ENCODE data around the gene HPN. TPM values are rescaled to one million over a fixed set of nuclear protein-coding genes. Genes with fewer than 3 reads are reported as not detected.

Gene HPN
- total RNA-seq, 1 donor from 2014 or later, result not detected

DNA sequence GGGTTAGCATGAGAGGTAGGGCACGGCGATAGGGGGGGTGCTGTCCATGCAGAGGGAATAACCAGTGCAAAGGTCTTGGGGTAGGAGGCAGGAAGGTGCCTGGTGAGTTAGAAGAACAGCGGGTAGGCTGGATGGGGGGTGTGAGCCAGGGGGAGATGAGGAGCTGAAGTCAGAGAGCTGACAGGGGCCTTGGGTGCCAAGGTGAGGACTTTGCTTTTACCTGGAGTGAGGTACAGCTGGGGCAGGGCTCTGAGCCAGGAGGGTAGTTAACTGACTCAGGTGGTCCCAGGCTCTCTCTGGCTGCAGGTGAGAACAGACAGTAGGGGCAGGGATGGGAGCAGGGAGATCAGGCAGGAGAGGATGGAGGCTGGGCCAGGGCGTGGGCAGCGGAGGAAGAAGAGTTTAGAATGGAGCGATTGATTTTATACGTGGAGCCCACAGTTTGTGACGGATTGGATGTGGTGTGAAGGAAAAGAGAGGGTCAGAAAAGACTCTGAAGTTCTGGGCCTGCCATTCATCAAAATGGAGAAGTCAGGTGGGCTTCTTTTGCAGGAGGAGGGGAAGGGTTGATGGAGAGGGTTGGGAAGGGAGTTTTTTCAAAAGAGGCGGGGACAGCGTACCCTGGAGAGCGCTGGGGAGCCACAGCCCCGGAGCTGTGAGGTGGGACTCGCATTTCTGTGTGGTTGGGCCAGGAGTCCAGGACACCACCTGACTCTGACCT lies 42.6 kb upstream of the HPN start:
- H3K4me3 ChIP-seq (ENCODE audit: low read depth, low read length), result peak overlapping the region; percentile 66
- DNase-seq (ENCODE audit: low read depth), result no peak
- H3K36me3 ChIP-seq (ENCODE audit: control insufficient read depth, insufficient read depth, low read length), result no peaks in the 10 kb centered on the region
- no peaks in the 10 kb centered on the region for H3K27me3 ChIP-seq (ENCODE audit: control insufficient read depth, insufficient read depth, low read length)
- TF ChIP-seq, protein P1, sequence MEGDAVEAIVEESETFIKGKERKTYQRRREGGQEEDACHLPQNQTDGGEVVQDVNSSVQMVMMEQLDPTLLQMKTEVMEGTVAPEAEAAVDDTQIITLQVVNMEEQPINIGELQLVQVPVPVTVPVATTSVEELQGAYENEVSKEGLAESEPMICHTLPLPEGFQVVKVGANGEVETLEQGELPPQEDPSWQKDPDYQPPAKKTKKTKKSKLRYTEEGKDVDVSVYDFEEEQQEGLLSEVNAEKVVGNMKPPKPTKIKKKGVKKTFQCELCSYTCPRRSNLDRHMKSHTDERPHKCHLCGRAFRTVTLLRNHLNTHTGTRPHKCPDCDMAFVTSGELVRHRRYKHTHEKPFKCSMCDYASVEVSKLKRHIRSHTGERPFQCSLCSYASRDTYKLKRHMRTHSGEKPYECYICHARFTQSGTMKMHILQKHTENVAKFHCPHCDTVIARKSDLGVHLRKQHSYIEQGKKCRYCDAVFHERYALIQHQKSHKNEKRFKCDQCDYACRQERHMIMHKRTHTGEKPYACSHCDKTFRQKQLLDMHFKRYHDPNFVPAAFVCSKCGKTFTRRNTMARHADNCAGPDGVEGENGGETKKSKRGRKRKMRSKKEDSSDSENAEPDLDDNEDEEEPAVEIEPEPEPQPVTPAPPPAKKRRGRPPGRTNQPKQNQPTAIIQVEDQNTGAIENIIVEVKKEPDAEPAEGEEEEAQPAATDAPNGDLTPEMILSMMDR (IDR thresholded peaks at IDR 0.05; ENCODE audit: insufficient read depth, low read length, severe bottlenecking), result no peak
- FAIRE-seq, result no peak

DNA sequence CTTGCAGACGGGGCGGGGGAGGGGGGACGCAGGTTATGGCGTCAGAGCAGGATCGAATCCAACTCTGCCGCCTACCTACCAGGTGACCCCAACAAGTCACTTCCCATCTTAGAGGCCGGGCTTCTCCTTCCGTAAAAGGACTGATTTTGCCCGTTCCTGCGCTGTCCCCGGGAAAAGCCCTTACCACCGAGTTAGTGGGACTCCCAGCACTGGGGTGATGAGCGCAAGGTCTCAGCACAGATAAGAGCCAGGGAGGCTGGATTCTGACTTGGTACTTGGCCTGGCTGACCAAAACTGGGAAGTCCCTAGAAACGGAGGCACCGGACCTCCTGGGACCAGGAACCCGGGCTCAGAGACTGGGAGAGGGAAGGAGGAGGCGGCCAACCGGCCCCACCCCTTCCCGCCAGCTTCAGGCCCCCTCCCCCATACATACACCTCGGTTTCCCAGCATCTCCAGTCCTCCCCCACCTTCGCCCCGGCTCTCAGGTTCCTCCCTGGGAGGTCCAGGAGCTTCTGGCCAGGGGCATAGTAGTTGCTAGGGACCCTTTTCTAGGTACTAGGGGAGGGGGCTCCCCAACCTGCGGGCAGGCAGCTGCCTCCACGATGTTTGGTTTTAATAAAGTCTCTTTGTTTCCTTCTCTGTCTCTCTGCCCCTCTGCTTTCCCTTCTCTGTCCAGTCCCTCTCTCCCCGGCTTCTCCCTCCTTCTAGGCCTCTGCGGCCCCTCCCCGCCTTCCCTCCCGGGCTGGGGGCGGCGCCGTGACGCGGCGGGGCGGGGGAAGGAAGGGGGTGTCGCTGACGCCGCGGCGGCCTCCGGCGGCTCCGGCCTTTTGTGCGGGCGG lies 41.8 kb upstream of the HPN start, which contains the start of gene GRAMD1A:
TSS of gene GRAMD1A (plus strand) at position 826 of the 840 bp plus-strand sequence. CDS start 156 bp downstream, outside the sequence.
- DNase-seq (ENCODE audit: low read depth) (peak; percentile 58), FAIRE-seq (no peak)
- TF ChIP-seq, protein P1 (IDR thresholded peaks at IDR 0.05; ENCODE audit: insufficient read depth, low read length, severe bottlenecking), result no peak
- Histone ChIP-seq H3K27me3 (ENCODE audit: control insufficient read depth, insufficient read depth, low read length) (no peaks in the 10 kb centered on the region), H3K4me3 (ENCODE audit: low read depth, low read length) (peak within 1 kb of the TSS; percentile 66), H3K36me3 (ENCODE audit: control insufficient read depth, insufficient read depth, low read length) (no peaks in the 10 kb centered on the region)

DNA sequence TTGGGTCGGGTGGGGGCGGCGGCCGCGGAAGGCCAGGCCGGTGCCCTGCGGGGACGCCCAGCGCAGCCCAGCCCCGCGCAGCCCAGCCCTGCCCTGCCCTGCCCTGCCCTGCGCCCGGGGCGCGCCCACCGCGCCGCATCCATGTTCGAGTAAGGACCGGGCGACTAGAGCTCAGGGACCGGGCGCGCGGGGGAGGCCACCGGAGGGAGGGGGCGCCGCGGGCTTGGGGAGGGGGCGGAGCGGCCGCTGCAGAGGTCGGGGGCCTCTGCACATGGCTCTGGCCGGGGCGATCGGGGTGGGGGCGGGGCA lies 41.2 kb upstream of the HPN start:
- FAIRE-seq, result no peak
- TF ChIP-seq, protein P1 (IDR thresholded peaks at IDR 0.05; ENCODE audit: insufficient read depth, low read length, severe bottlenecking), result no peak
- Histone ChIP-seq H3K4me3 (ENCODE audit: low read depth, low read length) (peak overlapping the region; percentile 66), H3K36me3 (ENCODE audit: control insufficient read depth, insufficient read depth, low read length) (no peaks in the 10 kb centered on the region), H3K27me3 (ENCODE audit: control insufficient read depth, insufficient read depth, low read length) (no peaks in the 10 kb centered on the region)
- no peak for DNase-seq (ENCODE audit: low read depth)

DNA sequence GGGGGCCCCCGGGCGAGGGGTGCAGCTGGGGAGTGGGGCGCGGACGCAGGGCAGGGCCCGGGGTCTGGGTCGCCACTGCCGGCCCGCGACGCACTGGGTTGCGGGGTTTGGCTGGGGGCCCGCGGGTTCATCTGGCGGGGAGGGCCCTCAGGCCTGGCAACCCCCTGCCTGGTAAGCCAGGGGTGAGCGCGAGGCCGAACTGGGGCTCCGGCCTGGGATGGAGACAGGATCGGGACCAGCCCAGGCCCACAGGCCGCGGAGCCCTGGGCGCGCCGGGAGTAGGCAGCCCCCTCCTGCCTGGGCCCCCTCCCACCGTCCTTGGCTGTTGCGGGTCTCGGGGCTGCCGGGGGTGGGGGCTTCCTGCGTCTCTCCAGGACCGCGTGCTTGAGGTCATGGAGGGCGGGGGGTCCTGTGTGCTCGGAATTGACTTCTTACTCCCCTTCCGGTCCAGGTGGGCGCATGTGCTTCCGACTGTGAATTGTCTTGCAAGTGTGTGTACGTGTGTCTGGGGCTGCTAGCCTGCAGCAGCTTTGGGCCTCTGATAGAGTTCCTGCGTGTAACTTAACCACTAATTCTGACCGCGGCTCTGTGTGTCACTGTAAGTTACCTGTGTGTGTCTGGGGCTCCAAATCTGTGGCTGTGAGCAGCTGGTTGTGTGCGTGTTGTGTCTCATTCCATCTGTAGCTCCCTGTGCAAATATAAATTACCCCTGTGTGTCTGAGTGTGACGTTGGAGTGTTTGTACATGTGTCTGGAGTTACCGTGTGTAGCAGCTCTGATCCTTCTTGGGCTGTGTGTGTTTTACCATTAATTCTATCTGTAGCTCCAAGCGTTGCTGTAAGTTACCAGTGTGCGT lies 40.6 kb upstream of the HPN start:
- H3K4me3 ChIP-seq (ENCODE audit: low read depth, low read length), result peak overlapping the region; percentile 66
- no peaks in the 10 kb centered on the region for H3K27me3 ChIP-seq (ENCODE audit: control insufficient read depth, insufficient read depth, low read length)
- FAIRE-seq, result no peak
- H3K36me3 ChIP-seq (ENCODE audit: control insufficient read depth, insufficient read depth, low read length), result no peaks in the 10 kb centered on the region
- peak; percentile 40 for DNase-seq (ENCODE audit: low read depth)
- TF ChIP-seq, protein P1 (IDR thresholded peaks at IDR 0.05; ENCODE audit: insufficient read depth, low read length, severe bottlenecking), result no peak

DNA sequence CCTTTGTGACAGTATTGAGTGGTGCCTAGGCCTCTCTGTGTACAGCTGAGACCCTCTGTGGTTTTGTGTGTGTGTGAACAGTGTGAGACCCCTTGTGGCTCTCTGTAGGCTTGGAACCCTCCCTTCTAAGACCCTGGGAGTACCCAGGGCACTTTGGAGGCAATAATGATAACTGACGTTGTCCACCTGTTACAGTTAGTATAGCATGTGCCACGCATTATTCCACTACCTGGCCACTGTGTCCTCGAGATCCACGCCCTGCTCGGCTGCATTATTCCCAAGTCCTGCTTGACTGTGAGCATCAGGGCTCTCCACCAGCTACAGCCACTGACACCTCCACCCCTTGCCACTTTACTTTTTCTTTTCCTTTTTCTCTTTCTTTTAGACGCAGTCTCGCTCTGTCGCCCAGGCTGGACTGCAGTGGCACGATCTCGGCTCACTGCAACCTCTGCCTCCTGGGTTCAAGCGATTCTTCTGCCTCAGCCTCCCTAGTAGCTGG lies 39.4 kb upstream of the HPN start:
- DNase-seq (ENCODE audit: low read depth), result no peak
- TF ChIP-seq, protein P1 (IDR thresholded peaks at IDR 0.05; ENCODE audit: insufficient read depth, low read length, severe bottlenecking), result no peak
- H3K36me3 ChIP-seq (ENCODE audit: control insufficient read depth, insufficient read depth, low read length), result no peaks in the 10 kb centered on the region
- FAIRE-seq, result no peak
- H3K4me3 ChIP-seq (ENCODE audit: low read depth, low read length), result no peak overlapping the region
- H3K27me3 ChIP-seq (ENCODE audit: control insufficient read depth, insufficient read depth, low read length), result no peaks in the 10 kb centered on the region

All from bronchial epithelial cell (primary cell).